Thoracic aorta (tissue), 2 donors: ENCODE results near the gene ROR1. TPM values are rescaled to one million over a fixed set of nuclear protein-coding genes. Genes with fewer than 3 reads are reported as not detected.
A peak's percentile ranks its signal among the peaks of the same experiment; 100 is the strongest.

Source experiments
- ATAC-seq: fragments of 150-250 bp; one replicate; pipeline ENCODE4 v1.8.0; 2017; ENCODE audit warnings: low read depth; ENCODE audit not compliant: insufficient number of reproducible peaks, low FRiP score
- DNase-seq: peaks from one replicate; pipeline ENCODE4 v3.0.0-alpha.2; 2020; ENCODE audit warnings: low spot score
- H3K27ac ChIP-seq, 2 donors: fragments of 200-600 bp; sonication (generic); 1 replicate in 1 of 2; 2 replicates in 1 of 2; pipeline ENCODE4 v1.5.1; 2016; ENCODE audit warnings: mild to moderate bottlenecking in 2 of 2, moderate library complexity in 2 of 2
- H3K27me3 ChIP-seq: fragments of 200-600 bp; sonication (generic); replicated peaks from 2 replicates; pipeline ENCODE4 v1.6.0; 2016; ENCODE audit warnings: mild to moderate bottlenecking; ENCODE audit not compliant: insufficient read depth
- H3K36me3 ChIP-seq: fragments of 200-600 bp; sonication (generic); one replicate; pipeline ENCODE4 v1.5.1; 2016
- H3K4me1 ChIP-seq, 2 donors: fragments of 200-600 bp; sonication (generic); 1 replicate in 1 of 2; 2 replicates in 1 of 2; pipeline versions ENCODE4 v1.5.1 to v1.6.0; 2016; ENCODE audit warnings: low read depth in 2 of 2, mild to moderate bottlenecking in 1 of 2; ENCODE audit not compliant: control insufficient read depth in 1 of 2
- H3K4me3 ChIP-seq: fragments of 200-600 bp; sonication (generic); 2 replicates; pipeline ENCODE4 v1.5.1; 2016; ENCODE audit warnings: mild to moderate bottlenecking
- H3K9me3 ChIP-seq: fragments of 200-600 bp; sonication (generic); 2 replicates; pipeline ENCODE4 v1.5.1; 2016
- CTCF ChIP-seq: fragments of 200-600 bp; sonication (generic); IDR thresholded peaks from one replicate; pipeline ENCODE4 v1.5.1; 2019; ENCODE audit warnings: antibody characterized with exemption
- total RNA-seq, 2 donors: library from RNA; depleted of rRNA; stranded (reverse); fragments of >200 nt; gene quantifications; one replicate each; pipeline versions ENCODE4 v1.1.0 to v1.2.3, GENCODE V29; 2016

The ROR1 gene
- total RNA-seq, 2 donors from 2014 or later: 41.2 to 51.8 TPM

GRCh38 chr1:63817152-63817667, 43.4 kb downstream of the ROR1 start:
- DNase-seq: no peak
- H3K4me3 ChIP-seq: no peak overlapping the region
- no peak for ATAC-seq
- H3K4me1 ChIP-seq: peaks cover 38 to 94% of the 10 kb centered on the region in 2 donors
- no peak overlapping the region for H3K27ac ChIP-seq
- no peaks in the 10 kb centered on the region for H3K27me3 ChIP-seq
- H3K9me3 ChIP-seq: no peaks in the 10 kb centered on the region
- no peak for TF ChIP-seq CTCF
- H3K36me3 ChIP-seq: no peaks in the 10 kb centered on the region

GRCh38 chr1:63817700-63818099, 43.9 kb downstream of the ROR1 start:
- H3K4me1 ChIP-seq: peaks cover 38 to 90% of the 10 kb centered on the region in 2 donors
- ATAC-seq: no peak
- no peaks in the 10 kb centered on the region for H3K9me3 ChIP-seq
- no peak overlapping the region for H3K27ac ChIP-seq
- no peaks in the 10 kb centered on the region for H3K27me3 ChIP-seq
- H3K4me3 ChIP-seq: no peak overlapping the region
- no peaks in the 10 kb centered on the region for H3K36me3 ChIP-seq
- no peak for DNase-seq
- TF ChIP-seq CTCF: no peak

- no peak overlapping the region for H3K27ac ChIP-seq
- TF ChIP-seq CTCF: no peak
- peaks cover 29 to 81% of the 10 kb centered on the region in 2 donors for H3K4me1 ChIP-seq
- no peaks in the 10 kb centered on the region for H3K36me3 ChIP-seq
- no peak overlapping the region for H3K4me3 ChIP-seq
- no peaks in the 10 kb centered on the region for H3K9me3 ChIP-seq
- DNase-seq: no peak
- ATAC-seq: no peak
- H3K27me3 ChIP-seq: no peaks in the 10 kb centered on the region
Observed at GRCh38 chr1:63818567-63819325, 44.9 kb downstream of the ROR1 start.

GRCh38 chr1:63819795-63820194, 46.0 kb downstream of the ROR1 start:
- Histone ChIP-seq H3K9me3 (no peaks in the 10 kb centered on the region), H3K27me3 (no peaks in the 10 kb centered on the region), H3K4me1 (peaks cover 21 to 77% of the 10 kb centered on the region in 2 donors), H3K4me3 (no peak overlapping the region), H3K36me3 (no peaks in the 10 kb centered on the region), H3K27ac (no peak overlapping the region)
- TF ChIP-seq CTCF: no peak
- no peak for ATAC-seq
- DNase-seq: no peak

- Histone ChIP-seq H3K27me3 (no peaks in the 10 kb centered on the region), H3K9me3 (no peaks in the 10 kb centered on the region), H3K27ac (peak overlapping the region; percentile 38 to 54), H3K36me3 (no peaks in the 10 kb centered on the region), H3K4me3 (peak overlapping the region; percentile 50), H3K4me1 (peaks cover 16 to 63% of the 10 kb centered on the region in 2 donors)
- DNase-seq (no peak), ATAC-seq (peak; percentile 75)
- no peak for TF ChIP-seq CTCF
Observed at GRCh38 chr1:63821091-63822005, 47.5 kb downstream of the ROR1 start.
